8988T (cell line): ENCODE measurements around the gene OR51T1.
"Not testable (repeated sequence)": the region's sequence is repeated elsewhere in the genome, so short reads cannot be mapped to it uniquely, and the experiment has no call there.

Experiments
- DNase-seq: peaks from one replicate; pipeline ENCODE4 v3.0.0; 2011

OR51T1 gene, protein sequence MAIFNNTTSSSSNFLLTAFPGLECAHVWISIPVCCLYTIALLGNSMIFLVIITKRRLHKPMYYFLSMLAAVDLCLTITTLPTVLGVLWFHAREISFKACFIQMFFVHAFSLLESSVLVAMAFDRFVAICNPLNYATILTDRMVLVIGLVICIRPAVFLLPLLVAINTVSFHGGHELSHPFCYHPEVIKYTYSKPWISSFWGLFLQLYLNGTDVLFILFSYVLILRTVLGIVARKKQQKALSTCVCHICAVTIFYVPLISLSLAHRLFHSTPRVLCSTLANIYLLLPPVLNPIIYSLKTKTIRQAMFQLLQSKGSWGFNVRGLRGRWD

DNA sequence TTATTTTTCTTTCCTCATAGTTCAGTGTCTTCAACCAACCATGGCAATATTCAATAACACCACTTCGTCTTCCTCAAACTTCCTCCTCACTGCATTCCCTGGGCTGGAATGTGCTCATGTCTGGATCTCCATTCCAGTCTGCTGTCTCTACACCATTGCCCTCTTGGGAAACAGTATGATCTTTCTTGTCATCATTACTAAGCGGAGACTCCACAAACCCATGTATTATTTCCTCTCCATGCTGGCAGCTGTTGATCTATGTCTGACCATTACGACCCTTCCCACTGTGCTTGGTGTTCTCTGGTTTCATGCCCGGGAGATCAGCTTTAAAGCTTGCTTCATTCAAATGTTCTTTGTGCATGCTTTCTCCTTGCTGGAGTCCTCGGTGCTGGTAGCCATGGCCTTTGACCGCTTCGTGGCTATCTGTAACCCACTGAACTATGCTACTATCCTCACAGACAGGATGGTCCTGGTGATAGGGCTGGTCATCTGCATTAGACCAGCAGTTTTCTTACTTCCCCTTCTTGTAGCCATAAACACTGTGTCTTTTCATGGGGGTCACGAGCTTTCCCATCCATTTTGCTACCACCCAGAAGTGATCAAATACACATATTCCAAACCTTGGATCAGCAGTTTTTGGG, at the start of gene OR51T1:
Gene OR51T1, plus strand, starts transcription at position 41 of the 641 bp plus-strand sequence. Its CDS starts 0 bp downstream, at position 41.
- no peak for DNase-seq

- DNase-seq, result no peak
Measured at GRCh38 chr11:4839851-4840549, 41.7 kb upstream of the OR51T1 start.

GRCh38 chr11:4848908-4849532, 32.7 kb upstream of the OR51T1 start, which contains the start of gene OR51S1:
Gene OR51S1 (minus strand): TSS chr11:4849208. CDS start chr11:4849208, 0 bp downstream.
- DNase-seq, result no peak

DNA sequence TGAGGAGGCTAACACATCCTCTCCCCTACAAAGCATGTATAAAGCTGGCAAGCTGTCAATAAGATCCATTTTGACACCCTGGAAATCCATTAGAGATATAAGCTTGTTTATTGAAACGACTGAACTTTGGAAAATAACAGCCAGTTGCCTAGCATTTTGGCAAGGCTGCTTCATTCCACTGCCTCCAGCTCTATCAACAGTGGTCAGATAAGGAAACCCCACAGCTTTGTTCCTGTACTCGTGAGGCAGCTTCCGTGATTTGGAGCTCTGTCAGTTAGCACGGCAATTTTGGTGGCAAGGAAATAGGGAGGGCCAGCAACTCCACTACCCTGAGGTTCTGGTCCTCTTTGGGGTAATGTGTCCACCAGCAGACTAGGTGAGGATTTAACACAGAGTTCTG, 30.7 kb upstream of the OR51T1 start:
- DNase-seq, result no peak

- not testable (repeated sequence) for DNase-seq
Measured at GRCh38 chr11:4854286-4854685, 27.4 kb upstream of the OR51T1 start.

DNA sequence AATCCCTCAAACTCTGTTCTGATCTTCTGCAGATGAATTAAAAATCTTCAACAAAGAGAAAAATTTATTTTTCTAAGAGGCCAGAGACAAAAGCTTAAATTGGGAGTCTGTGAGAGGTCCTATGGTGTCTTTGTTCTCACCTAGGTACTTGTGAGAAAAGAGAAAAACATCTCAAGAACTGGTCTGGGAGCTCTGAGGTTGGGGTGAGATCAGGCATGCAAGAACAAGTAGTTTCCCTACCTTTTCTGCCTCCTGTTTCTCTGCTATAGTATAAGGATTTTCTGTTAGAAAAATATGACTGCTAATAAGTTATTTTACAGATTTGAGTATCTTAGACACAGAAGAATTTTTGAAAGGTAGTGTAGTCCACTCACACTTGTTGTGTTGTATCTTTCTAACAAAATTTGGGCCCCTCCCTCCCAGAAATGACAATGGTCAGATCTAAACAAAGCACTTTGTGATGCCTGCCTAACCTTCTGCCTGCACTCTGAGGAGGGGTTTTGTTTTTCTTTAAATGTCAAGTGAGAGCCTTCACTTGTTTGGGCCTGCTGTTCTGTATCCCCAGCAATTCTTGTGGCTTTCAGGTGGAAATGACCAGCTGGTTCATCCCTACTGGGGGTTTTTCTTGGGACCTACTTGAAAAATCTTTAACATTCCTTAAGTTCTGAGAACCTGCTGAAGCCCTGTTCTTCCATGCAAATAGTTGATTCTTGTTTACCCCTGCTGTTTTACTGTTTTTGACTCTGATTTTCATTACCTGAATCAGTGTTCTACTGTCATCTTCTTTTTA, 19.1 kb upstream of the OR51T1 start:
- DNase-seq, result no peak

DNA sequence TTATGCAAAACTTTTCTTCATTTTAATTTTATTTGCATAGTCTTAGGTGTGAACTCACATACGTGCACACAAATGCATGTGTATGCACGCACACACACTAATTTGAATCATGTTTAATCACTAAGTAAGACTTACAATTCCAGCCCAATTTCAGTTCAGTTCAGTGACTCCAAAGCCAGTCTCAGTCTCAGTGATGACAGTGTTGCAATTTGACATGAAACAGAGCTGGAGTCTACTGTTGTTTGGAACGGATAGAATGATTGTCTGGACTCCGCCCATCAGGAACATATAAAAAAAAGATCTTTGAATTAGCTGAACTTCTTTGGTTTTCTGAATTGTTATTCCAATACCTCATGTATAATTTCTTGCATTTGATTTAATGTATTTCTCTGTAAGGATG, 17.8 kb upstream of the OR51T1 start:
- DNase-seq, result no peak

DNA sequence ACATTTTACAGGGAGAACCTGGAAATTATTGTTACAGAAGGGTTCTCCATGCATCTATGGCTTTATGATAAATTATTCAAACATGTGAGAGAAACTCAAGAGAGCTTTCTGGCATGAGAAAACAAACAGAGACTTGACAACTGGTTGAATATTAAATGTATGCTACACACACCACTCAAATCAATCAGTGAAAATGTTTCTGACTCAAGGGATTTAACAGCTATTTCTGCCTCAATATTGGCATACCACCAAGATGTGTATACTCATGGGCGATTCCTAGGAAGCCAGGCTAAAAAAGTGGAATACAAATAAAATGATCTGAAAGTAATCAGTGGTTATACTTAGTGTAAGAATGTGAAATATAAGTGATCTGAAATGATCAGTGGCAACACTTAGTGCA, 15.8 kb upstream of the OR51T1 start:
- DNase-seq, result no peak

DNA sequence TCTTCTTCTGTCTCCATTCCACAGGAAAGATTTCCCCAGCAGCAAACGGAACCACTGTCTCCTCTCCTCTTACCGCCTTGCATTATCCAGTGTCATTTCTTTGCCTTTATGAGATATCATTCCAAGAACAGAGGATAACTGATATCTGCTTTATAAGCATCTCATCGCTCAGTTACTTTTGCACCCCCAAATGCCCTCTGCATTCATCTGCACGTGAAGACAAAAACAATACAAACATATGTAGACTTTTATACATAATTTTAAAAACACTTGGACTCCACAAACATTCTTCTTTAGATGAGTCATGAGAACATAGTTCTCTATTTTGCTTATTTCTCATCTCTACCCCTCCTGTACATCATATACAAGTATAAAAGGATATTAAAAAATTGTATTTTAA, 512 bp upstream of the OR51T1 start:
- no peak for DNase-seq

DNA sequence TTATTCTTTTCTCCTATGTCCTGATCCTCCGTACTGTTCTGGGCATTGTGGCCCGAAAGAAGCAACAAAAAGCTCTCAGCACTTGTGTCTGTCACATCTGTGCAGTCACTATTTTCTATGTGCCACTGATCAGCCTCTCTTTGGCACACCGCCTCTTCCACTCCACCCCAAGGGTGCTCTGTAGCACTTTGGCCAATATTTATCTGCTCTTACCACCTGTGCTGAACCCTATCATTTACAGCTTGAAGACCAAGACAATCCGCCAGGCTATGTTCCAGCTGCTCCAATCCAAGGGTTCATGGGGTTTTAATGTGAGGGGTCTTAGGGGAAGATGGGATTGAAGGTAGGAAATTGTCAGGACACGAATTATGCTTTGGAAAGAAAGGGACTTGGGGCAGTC, 843 bp downstream of the OR51T1 start:
- DNase-seq, result no peak

DNA sequence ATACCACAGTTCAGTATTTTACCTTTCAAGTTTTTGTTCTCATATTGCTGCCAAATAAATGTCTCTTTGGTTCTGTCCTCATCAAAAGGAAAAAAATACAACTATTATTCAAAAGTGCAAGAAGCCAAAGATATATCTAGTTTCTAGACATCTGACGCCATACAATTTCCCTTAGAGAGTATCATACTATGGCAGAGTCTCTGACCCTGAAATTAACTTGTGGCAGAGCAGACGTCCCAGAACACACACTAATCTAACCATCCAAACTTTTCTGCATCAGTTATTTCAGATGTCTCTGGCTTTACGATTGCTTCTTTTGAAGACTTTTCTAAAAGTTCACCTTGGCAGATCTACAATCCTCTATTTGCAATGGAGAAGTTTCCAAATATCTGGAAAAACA, 2.7 kb downstream of the OR51T1 start:
- DNase-seq, result no peak

GRCh38 chr11:4886186-4886585, 4.5 kb downstream of the OR51T1 start:
- no peak for DNase-seq

GRCh38 chr11:4887591-4887990, 5.9 kb downstream of the OR51T1 start:
- no peak for DNase-seq

DNA sequence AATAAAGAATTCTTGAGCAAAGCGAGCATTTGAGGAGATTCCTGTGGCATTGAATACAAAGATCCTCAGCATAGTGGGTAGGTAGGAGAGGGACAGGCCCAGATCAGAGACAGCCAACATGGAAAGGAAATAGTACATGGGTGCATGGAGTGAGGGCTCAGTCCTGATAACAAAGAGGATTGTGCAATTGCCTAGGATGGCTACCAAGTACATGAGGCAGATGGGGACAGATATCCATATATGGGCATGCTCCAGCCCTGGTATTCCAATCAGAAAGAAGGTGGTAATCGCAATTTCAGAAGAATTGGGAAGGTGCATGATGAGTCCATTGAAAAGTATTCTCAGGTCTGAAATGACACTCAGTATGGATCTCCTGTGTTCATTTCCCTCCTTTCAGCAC, 8.6 kb downstream of the OR51T1 start:
- DNase-seq, result no peak

GRCh38 chr11:4891996-4892640, 10.4 kb downstream of the OR51T1 start:
- DNase-seq, result no peak

DNA sequence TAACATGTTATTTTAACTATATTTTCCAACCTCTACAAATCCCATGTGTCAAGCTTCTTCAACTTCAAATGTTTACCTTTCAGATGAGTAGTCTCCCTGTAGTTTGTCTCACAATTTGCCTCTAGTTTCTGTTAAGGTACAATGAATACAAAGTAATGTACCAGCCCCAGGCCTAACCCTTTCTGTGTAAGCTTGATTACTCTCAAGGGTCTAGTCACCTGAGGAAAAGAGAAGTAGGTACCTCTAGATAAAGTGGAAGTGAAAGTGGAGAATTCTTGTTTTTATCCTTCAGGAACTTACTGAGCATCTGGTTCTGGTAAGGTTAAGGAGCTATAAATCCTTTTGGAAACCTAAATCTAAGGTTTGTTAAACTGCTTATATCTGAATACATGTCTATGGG, 21.8 kb downstream of the OR51T1 start, which contains the start of gene OR51A7:
Gene OR51A7, plus strand, starts transcription at position 300 of the 400 bp plus-strand sequence. CDS start 3,587 bp downstream, outside the sequence.
- no peak for DNase-seq

GRCh38 chr11:4916581-4916980, 34.9 kb downstream of the OR51T1 start:
- no peak for DNase-seq

DNA sequence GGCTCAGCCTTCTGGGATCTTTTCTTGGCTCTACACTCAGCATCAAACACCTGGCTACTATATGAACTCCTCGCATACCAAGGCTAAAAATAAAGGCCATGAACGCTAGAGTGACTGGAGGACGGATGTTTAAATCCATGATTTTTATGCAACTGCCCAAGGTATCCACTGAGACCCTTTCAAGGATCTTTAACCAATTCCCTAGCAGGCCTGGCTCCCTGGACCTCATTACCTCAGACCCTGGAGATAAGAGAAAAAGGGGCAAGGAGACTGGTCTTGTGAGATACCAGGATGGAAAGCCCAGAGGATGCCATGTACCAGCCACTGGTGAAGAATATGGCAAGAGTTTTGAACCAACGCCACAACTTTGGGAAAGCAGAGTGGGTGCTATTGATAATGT, 37.5 kb downstream of the OR51T1 start, which contains the start of gene OR51G2:
Gene OR51G2, minus strand, starts transcription at position 101 of the 400 bp plus-strand sequence. CDS start 3,687 bp downstream, outside the sequence.
- no peak for DNase-seq

GRCh38 chr11:4921796-4922195, 40.1 kb downstream of the OR51T1 start:
- no peak for DNase-seq

DNA sequence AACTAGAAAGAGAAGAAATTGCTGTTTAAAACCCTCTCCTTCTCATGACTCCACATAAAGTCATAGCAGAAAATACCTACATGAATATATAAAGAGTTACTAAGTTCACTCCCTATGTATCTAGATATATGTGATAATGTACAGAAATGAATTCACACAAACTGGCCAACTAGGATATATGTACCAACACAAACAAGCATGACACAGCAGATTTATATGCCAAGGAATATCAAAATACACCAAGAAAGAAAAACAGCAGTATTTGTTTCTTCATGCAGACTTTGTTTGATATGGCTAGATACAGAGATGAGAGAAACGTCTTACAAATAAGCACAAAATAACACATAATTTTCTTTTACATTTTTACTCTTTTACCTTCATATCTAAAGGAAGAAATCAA, 40.6 kb downstream of the OR51T1 start:
- no peak for DNase-seq

GRCh38 chr11:4924239-4924638, 42.5 kb downstream of the OR51T1 start, which contains the start of gene OR51G1:
Gene OR51G1 (minus strand): TSS chr11:4924339. CDS start chr11:4924339, 0 bp downstream.
- no peak for DNase-seq

GRCh38 chr11:4926608-4927007, 44.9 kb downstream of the OR51T1 start:
- no peak for DNase-seq
